ENCODE measurements around the gene LGALS13.

The LGALS13 gene
- long read RNA-seq: 0 reads

GRCh38 chr19:39602224-39602623, at the start of gene LGALS13:
Gene LGALS13, plus strand, starts transcription at chr19:39602524. Its CDS starts 45 bp downstream, at chr19:39602569.
- no peak for DNase-seq (ENCODE audit: low read depth in 1 of 2, low spot score in 1 of 2)
- Histone ChIP-seq H3K4me3 (replicated peaks; ENCODE audit: insufficient read depth, low read length) (no peak within 1 kb of the TSS), H3K27ac (replicated peaks) (no peak within 1 kb of the TSS), H3K27me3 (ENCODE audit: insufficient read depth, poor library complexity, severe bottlenecking) (no peaks in the 10 kb centered on the region)
- no peak for TF ChIP-seq SPI1 (IDR thresholded peaks at IDR 0.05; ENCODE audit: borderline replicate concordance, low read depth)
- TF ChIP-seq GABPA (IDR thresholded peaks at IDR 0.05; ENCODE audit: low read depth): no peak
- no peak for TF ChIP-seq CTCF (IDR thresholded peaks at IDR 0.05; ENCODE audit: insufficient read depth, low read length)
- TF ChIP-seq POLR2AphosphoS5 (IDR thresholded peaks at IDR 0.05; ENCODE audit: low read depth): no peak
- TF ChIP-seq REST (IDR thresholded peaks at IDR 0.05; ENCODE audit: insufficient replicate concordance, low read depth): no peak

GRCh38 chr19:39553082-39553652, 49.2 kb upstream of the LGALS13 start:
- Histone ChIP-seq H3K4me3 (replicated peaks; ENCODE audit: insufficient read depth, low read length) (no peak overlapping the region), H3K27ac (replicated peaks) (no peak overlapping the region), H3K27me3 (ENCODE audit: insufficient read depth, poor library complexity, severe bottlenecking) (peaks cover 3% of the 10 kb centered on the region)
- no peak for TF ChIP-seq REST (IDR thresholded peaks at IDR 0.05; ENCODE audit: insufficient replicate concordance, low read depth)
- TF ChIP-seq SPI1 (IDR thresholded peaks at IDR 0.05; ENCODE audit: borderline replicate concordance, low read depth): no peak
- TF ChIP-seq GABPA (IDR thresholded peaks at IDR 0.05; ENCODE audit: low read depth): no peak
- no peak for TF ChIP-seq POLR2AphosphoS5 (IDR thresholded peaks at IDR 0.05; ENCODE audit: low read depth)
- no peak for TF ChIP-seq CTCF (IDR thresholded peaks at IDR 0.05; ENCODE audit: insufficient read depth, low read length)
- DNase-seq (ENCODE audit: low read depth in 1 of 2, low spot score in 1 of 2): no peak

GRCh38 chr19:39554701-39555311, 47.5 kb upstream of the LGALS13 start:
- no peak overlapping the region for H3K4me3 ChIP-seq (replicated peaks; ENCODE audit: insufficient read depth, low read length)
- TF ChIP-seq REST (IDR thresholded peaks at IDR 0.05; ENCODE audit: insufficient replicate concordance, low read depth) (no peak), CTCF (IDR thresholded peaks at IDR 0.05; ENCODE audit: insufficient read depth, low read length) (no peak), SPI1 (IDR thresholded peaks at IDR 0.05; ENCODE audit: borderline replicate concordance, low read depth) (no peak), POLR2AphosphoS5 (IDR thresholded peaks at IDR 0.05; ENCODE audit: low read depth) (no peak), GABPA (IDR thresholded peaks at IDR 0.05; ENCODE audit: low read depth) (no peak)
- H3K27ac ChIP-seq (replicated peaks): no peak overlapping the region
- H3K27me3 ChIP-seq (ENCODE audit: insufficient read depth, poor library complexity, severe bottlenecking): peaks cover 3% of the 10 kb centered on the region
- DNase-seq (ENCODE audit: low read depth in 1 of 2, low spot score in 1 of 2): no peak
